ENCODE data around the gene HIF1A. TPM values are rescaled to one million over a fixed set of nuclear protein-coding genes. Genes with fewer than 3 reads are reported as not detected.

Gene HIF1A
- total and polyA plus RNA-seq, 8 donors = 145 to 272 (median 204) TPM

DNA sequence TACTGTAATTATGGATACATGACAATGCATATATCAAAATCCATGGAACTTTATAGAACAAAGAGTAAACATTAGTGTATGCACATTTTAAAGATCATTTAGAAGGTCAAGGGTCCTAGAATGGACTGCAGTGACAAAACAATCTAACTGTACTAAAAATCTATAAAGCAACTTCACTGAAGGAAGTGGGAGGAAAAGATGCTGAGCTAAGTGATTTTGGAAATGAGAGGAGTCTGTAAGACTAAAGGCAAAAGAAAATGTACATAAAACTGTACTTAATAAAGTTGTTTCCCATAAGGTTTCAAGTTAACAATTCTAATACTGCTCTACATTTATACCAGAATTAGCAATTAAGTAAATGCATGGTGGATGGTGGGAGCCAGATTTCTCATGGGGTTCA lies 46.9 kb upstream of the HIF1A start:
- H3K27ac ChIP-seq = no peak overlapping the region
- ATAC-seq = no peak
- no peaks in the 10 kb centered on the region for H3K36me3 ChIP-seq
- H3K27me3 ChIP-seq = no peaks in the 10 kb centered on the region
- no peak for TF ChIP-seq CTCF (IDR thresholded peaks at IDR 0.05)
- intact Hi-C loops (cut with DNase I) = no loop called here
- H3K9me3 ChIP-seq = no peaks in the 10 kb centered on the region
- H3K4me1 ChIP-seq = peaks cover 0 to 5% of the 10 kb centered on the region in 2 donors
- DNase-seq = no peak
- H3K4me3 ChIP-seq = no peak overlapping the region

GRCh38 chr14:61649283-61649682 lies 46.0 kb upstream of the HIF1A start:
- Histone ChIP-seq H3K27me3 (no peaks in the 10 kb centered on the region), H3K36me3 (no peaks in the 10 kb centered on the region), H3K4me3 (no peak overlapping the region), H3K27ac (no peak overlapping the region), H3K4me1 (peaks cover 0 to 12% of the 10 kb centered on the region in 2 donors), H3K9me3 (no peaks in the 10 kb centered on the region)
- DNase-seq (no peak), ATAC-seq (no peak)
- intact Hi-C loops (cut with DNase I) = no loop called here
- no peak for TF ChIP-seq CTCF (IDR thresholded peaks at IDR 0.05)

DNA sequence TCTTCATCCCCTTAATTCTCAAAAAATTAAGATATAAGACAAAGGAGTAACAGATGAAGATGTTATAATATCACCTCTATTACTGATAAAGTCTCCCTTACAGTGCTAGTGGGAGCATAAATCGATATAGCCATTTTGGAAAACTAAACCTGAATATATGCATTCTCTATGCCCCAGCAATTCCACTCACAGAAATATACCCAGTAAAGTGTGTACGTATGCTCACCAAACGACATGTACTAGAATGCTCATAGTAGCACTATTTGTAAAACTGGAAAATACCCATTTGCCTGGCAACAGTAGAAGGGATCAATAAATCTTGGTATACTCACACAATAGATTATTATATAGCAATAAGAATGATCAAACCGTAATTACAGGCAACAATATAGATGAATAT lies 44.0 kb upstream of the HIF1A start:
- H3K27me3 ChIP-seq = no peaks in the 10 kb centered on the region
- no peak for TF ChIP-seq CTCF (IDR thresholded peaks at IDR 0.05)
- no peaks in the 10 kb centered on the region for H3K9me3 ChIP-seq
- ATAC-seq (no peak), DNase-seq (no peak)
- intact Hi-C loops (cut with DNase I) = no loop called here
- peaks cover 0 to 12% of the 10 kb centered on the region in 2 donors for H3K4me1 ChIP-seq
- H3K36me3 ChIP-seq = no peaks in the 10 kb centered on the region
- H3K4me3 ChIP-seq = no peak overlapping the region
- H3K27ac ChIP-seq = no peak overlapping the region

DNA sequence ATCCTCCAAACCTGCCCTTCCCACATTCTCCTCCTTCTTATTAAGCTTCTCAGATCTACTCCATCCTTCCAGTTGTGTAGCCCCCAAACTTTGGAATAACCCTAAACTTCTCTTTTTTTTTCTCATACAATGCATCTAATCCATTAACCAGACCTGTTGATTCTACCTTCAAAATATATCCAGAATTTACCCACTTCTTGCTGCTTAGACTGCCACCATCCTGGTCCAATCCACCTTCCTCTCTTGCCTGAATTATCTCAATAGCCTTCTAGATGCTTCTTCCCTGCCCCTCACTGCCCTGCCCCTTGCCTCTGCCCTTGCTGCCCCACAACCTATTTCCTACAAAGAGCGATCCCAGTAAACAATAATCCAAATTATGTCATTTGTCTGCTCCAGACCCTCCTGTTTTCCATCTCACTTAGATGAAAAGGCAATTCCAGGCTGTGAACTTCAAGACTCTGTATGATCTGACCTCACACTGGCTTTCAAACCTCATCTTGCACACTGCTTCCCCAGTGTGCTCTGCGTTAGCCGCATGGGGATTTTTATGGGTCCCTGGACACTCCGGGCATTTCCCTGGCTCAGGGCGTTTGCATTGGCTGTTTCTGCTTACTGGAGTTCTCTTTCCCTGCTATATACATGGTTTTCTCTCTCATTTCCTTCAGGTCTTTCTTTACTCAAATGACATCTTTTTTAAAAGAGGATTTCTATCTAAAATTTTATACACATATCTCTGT lies 42.6 kb upstream of the HIF1A start:
- no peaks in the 10 kb centered on the region for H3K27me3 ChIP-seq
- no peaks in the 10 kb centered on the region for H3K9me3 ChIP-seq
- intact Hi-C loops (cut with DNase I) = no loop called here
- H3K36me3 ChIP-seq = no peaks in the 10 kb centered on the region
- DNase-seq = no peak
- no peak overlapping the region for H3K4me3 ChIP-seq
- no peak for ATAC-seq
- no peak overlapping the region for H3K27ac ChIP-seq
- peaks cover 0 to 12% of the 10 kb centered on the region in 2 donors for H3K4me1 ChIP-seq
- no peak for TF ChIP-seq CTCF (IDR thresholded peaks at IDR 0.05)

DNA sequence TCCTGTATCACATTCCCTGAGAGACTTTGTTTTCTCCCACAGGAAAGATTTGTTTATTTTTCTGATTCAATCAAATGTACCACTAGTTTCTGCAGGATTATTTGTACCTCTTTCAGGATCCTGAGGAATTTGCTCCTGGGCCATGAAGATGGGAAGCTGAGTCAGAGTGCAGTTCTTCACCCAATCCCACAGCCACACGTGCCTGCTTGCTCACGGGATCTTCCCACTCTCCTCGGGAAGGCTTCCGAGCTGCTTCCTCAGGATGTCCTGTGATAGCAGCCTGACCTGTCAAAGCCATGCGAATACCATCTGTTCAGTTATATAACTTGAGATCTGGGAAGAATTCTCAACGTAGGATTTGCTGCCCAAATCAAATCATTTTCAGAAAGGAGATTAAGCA lies 41.8 kb upstream of the HIF1A start:
- Histone ChIP-seq H3K4me1 (peaks cover 0 to 12% of the 10 kb centered on the region in 2 donors), H3K9me3 (no peaks in the 10 kb centered on the region), H3K36me3 (no peaks in the 10 kb centered on the region), H3K27ac (no peak overlapping the region), H3K27me3 (no peaks in the 10 kb centered on the region), H3K4me3 (no peak overlapping the region)
- TF ChIP-seq CTCF (IDR thresholded peaks at IDR 0.05) = no peak
- peak; percentile 62 for ATAC-seq
- DNase-seq = peak in 1 of 4 donors; percentile 58
- intact Hi-C loops (cut with DNase I) = no loop called here
